Hepatocyte (in vitro differentiated cells): ENCODE measurements around the gene NOTCH4.

Source experiments
- CTCF ChIP-seq: fragments of 200-600 bp; sonication (generic); IDR thresholded peaks from 2 replicates; pipeline ENCODE4 v1.5.1; 2016; ENCODE audit warnings: antibody characterized with exemption, mild to moderate bottlenecking; ENCODE audit not compliant: poor library complexity
- EZH2 ChIP-seq: fragments of 200-600 bp; sonication (generic); IDR thresholded peaks from 2 replicates; pipeline ENCODE4 v1.6.1; 2016; ENCODE audit warnings: antibody characterized with exemption, mild to moderate bottlenecking, borderline replicate concordance
- EZH2phosphoT487 ChIP-seq: fragments of 200-600 bp; sonication (generic); IDR thresholded peaks from one replicate; pipeline ENCODE4 v1.6.1; 2018; ENCODE audit warnings: antibody characterized with exemption, mild to moderate bottlenecking, low read depth, moderate library complexity; ENCODE audit not compliant: unreplicated experiment, severe bottlenecking

DNA sequence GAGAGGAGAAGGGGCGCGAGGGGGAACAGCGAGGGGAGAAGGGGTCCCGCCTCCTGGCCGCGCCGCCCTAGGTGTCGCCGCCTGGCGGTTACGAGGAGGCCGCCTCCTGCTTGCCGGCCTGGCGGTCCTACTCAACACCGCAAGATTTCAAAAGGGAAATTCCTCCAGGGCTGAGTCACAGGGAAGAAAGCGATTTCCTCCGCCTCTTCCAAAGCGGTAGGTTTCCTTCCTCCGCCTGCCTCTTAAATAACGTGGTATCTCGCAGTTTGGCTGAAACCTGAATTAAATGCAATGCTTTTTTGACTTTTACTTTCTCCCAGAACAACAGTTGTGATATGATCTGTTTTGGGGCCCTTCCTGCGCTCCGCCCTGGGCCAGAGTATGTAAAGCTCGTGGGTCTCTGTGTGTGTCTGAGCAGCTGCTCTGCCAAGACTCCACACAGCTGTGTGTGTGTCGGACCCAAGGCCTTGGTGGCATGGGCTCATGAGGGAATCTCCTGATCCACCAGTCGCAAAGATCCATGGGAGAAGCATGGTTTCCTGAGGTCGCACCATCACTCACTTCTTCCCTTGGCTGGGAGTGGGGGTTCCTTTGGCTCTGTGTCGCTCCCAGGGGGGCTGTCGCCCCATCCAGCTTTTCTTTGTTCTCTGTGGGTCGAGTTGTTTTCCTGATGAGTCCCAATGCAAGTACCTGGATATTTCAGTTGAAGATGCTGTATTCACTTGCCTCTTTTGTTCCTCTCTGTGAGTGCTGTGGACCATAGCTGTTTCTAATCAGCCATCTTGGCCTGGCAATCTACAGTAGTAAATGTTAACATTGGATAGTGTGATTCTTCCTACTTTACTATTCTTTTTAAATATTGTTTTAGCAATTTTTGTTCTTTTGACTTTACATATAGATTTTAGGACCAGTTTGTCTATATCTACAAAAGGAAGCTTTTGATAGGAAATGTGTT lies 31.6 kb upstream of the NOTCH4 start:
- TF ChIP-seq EZH2 = no peak
- TF ChIP-seq CTCF = peak; percentile 78
- no peak for TF ChIP-seq EZH2phosphoT487
